ENCODE measurements around the gene RAPSN.

DNA sequence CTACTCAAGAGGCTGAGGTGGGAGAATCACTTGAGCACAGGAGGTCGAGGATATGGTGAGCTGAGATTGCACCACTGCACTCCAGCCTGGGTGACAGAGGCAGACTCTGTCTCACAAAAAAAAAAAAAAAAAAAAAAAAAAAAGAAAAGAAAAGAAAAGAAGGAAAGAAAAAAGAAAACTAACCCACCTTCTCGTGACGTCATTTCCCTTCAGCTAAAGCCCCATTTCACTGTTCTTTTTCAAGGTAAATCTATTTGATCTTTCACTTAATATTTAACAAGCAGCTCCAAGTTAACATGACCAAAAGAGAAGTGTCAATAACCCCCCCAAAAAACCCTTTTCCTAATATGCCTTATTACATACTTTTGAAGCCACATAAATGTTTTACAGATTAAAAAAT, 5.1 kb downstream of the RAPSN start:
- TF ChIP-seq, protein P1, sequence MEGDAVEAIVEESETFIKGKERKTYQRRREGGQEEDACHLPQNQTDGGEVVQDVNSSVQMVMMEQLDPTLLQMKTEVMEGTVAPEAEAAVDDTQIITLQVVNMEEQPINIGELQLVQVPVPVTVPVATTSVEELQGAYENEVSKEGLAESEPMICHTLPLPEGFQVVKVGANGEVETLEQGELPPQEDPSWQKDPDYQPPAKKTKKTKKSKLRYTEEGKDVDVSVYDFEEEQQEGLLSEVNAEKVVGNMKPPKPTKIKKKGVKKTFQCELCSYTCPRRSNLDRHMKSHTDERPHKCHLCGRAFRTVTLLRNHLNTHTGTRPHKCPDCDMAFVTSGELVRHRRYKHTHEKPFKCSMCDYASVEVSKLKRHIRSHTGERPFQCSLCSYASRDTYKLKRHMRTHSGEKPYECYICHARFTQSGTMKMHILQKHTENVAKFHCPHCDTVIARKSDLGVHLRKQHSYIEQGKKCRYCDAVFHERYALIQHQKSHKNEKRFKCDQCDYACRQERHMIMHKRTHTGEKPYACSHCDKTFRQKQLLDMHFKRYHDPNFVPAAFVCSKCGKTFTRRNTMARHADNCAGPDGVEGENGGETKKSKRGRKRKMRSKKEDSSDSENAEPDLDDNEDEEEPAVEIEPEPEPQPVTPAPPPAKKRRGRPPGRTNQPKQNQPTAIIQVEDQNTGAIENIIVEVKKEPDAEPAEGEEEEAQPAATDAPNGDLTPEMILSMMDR (IDR thresholded peaks at IDR 0.05), result no peak
- no peak for TF ChIP-seq POLR2A (IDR thresholded peaks at IDR 0.05)
